SK-N-SH (cell line): Measurements from ENCODE around the gene ELMO3. TPM values are rescaled to one million over a fixed set of nuclear protein-coding genes. Genes with fewer than 3 reads are reported as not detected.
A peak's percentile ranks its signal among the peaks of the same experiment; 100 is the strongest.

Experiments
- CTCF ChIA-PET: fragments of 300-600, 350-600 bp; formaldehyde crosslinking; extraction: SDS; loops from one replicate; lab custom pipeline; 2021; lab: Yijun Ruan, JAX
- POLR2A ChIA-PET: fragments of 350-600 bp; sonication (Branson Sonifier 250); formaldehyde crosslinking; extraction: SDS; loops from one replicate; lab custom pipeline; 2020; ENCODE audit warnings: antibody characterized with exemption, inconsistent platforms; lab: Yijun Ruan, JAX
- DNase-seq: peaks from one replicate; pipeline ENCODE4 v3.0.0; 2012
- H2AFZ ChIP-seq: fragments of 200-600 bp; sonication (generic); 2 replicates; pipeline ENCODE4 v1.8.1; 2016; ENCODE audit warnings: antibody characterized with exemption, mild to moderate bottlenecking, low read depth
- H3F3A ChIP-seq: fragments of 200-600 bp; sonication (generic); replicated peaks from 2 replicates; pipeline ENCODE3; 2016; ENCODE audit warnings: antibody characterized with exemption, mild to moderate bottlenecking; ENCODE audit not compliant: insufficient read depth
- H3K27ac ChIP-seq, 2 experiments: fragments of 200-500 bp in 1 of 2; fragments of 200-600 bp in 1 of 2; sonication (Bioruptor generic) in 1 of 2; sonication (generic), shearing (Covaris generic) in 1 of 2; 2 replicates each; pipeline versions ENCODE4 v1.5.1 to v1.6.1; 2014 to 2016; ENCODE audit warnings: low read depth in 2 of 2, inconsistent platforms in 1 of 2, low read length in 1 of 2, mild to moderate bottlenecking in 1 of 2, mixed read lengths in 1 of 2
- H3K27me3 ChIP-seq: fragments of 200-600 bp; sonication (generic), shearing (Covaris generic); 2 replicates; pipeline ENCODE4 v1.6.1; 2016; ENCODE audit warnings: mixed run types; ENCODE audit not compliant: insufficient read depth
- H3K36me3 ChIP-seq, 2 experiments: fragments of 200-500 bp in 1 of 2; fragments of 200-600 bp in 1 of 2; sonication (Bioruptor generic) in 1 of 2; sonication (generic) in 1 of 2; replicated peaks in 1 of 2; 2 replicates each; pipeline versions ENCODE3 to v1.5.1; 2014 to 2016; ENCODE audit warnings: low read length in 1 of 2, mild to moderate bottlenecking in 1 of 2; ENCODE audit not compliant: insufficient read depth in 2 of 2, control insufficient read depth in 1 of 2
- H3K4me1 ChIP-seq, 2 experiments: fragments of 200-500 bp in 1 of 2; fragments of 200-600 bp in 1 of 2; sonication (Bioruptor generic) in 1 of 2; sonication (generic), shearing (Covaris generic) in 1 of 2; 2 replicates each; pipeline versions ENCODE4 v1.5.1 to v1.6.1; 2014 to 2016; ENCODE audit warnings: low read depth in 1 of 2, low read length in 1 of 2, mixed run types in 1 of 2; ENCODE audit not compliant: insufficient read depth in 2 of 2, control insufficient read depth in 1 of 2
- H3K4me2 ChIP-seq: fragments of 200-600 bp; sonication (generic), shearing (Covaris generic); 2 replicates; pipeline ENCODE4 v1.6.1; 2017; ENCODE audit warnings: mixed run types
- H3K4me3 ChIP-seq, 2 experiments: fragments of 200-500 bp in 1 of 2; fragments of 200-600 bp in 1 of 2; sonication (Bioruptor generic) in 1 of 2; sonication (generic), shearing (Covaris generic) in 1 of 2; 2 replicates each; pipeline versions ENCODE4 v1.5.1 to v1.8.1; 2014 to 2016; ENCODE audit warnings: low read depth in 2 of 2, inconsistent platforms in 1 of 2, low read length in 1 of 2, mild to moderate bottlenecking in 1 of 2, mixed read lengths in 1 of 2, moderate library complexity in 1 of 2
- H3K79me2 ChIP-seq: fragments of 200-600 bp; sonication (generic); 2 replicates; pipeline ENCODE4 v1.8.1; 2017; ENCODE audit warnings: mild to moderate bottlenecking; ENCODE audit not compliant: insufficient read depth
- H3K9ac ChIP-seq: fragments of 200-600 bp; sonication (generic); 2 replicates; pipeline ENCODE4 v1.6.1; 2017; ENCODE audit warnings: mixed run types
- H3K9me2 ChIP-seq: fragments of 200-600 bp; sonication (generic); 2 replicates; pipeline ENCODE4 v1.6.1; 2017; ENCODE audit warnings: mixed run types
- H3K9me3 ChIP-seq: fragments of 200-600 bp; sonication (generic); 2 replicates; pipeline ENCODE4 v1.6.1; 2017; ENCODE audit warnings: mixed run types, mild to moderate bottlenecking, moderate library complexity
- H4K20me1 ChIP-seq: fragments of 200-600 bp; sonication (generic); 2 replicates; pipeline ENCODE4 v1.6.1; 2017; ENCODE audit warnings: mild to moderate bottlenecking, mixed run types; ENCODE audit not compliant: insufficient read depth
- CTCF ChIP-seq: fragments of 200-600 bp; sonication (generic); IDR thresholded peaks from 2 replicates; pipeline ENCODE4 v1.6.1; 2017; ENCODE audit warnings: antibody characterized with exemption, mild to moderate bottlenecking, moderate library complexity
- ELF1 ChIP-seq: IDR thresholded peaks from 2 replicates; pipeline ENCODE4 v1.4.0; 2012
- GABPA ChIP-seq: IDR thresholded peaks from 2 replicates; pipeline ENCODE4 v1.4.0; 2012; ENCODE audit warnings: low read depth, mild to moderate bottlenecking
- GATA2 ChIP-seq: sonication (generic); formaldehyde crosslinking; IDR thresholded peaks from 2 replicates; pipeline ENCODE4 v1.5.0; 2020; ENCODE audit warnings: mild to moderate bottlenecking, missing genetic modification reagents
- JUND ChIP-seq: IDR thresholded peaks from 2 replicates; pipeline ENCODE4 v1.4.0; 2012
- MAX ChIP-seq: IDR thresholded peaks from 2 replicates; pipeline ENCODE4 v1.4.0; 2012; ENCODE audit warnings: low read depth
- MEF2A ChIP-seq: IDR thresholded peaks from 2 replicates; pipeline ENCODE4 v1.4.0; 2012; ENCODE audit warnings: low read depth, borderline replicate concordance
- NRF1 ChIP-seq: IDR thresholded peaks from 2 replicates; pipeline ENCODE4 v1.6.1; 2012; ENCODE audit warnings: low read depth, mild to moderate bottlenecking, low read length
- PBX3 ChIP-seq: IDR thresholded peaks from 2 replicates; pipeline ENCODE4; 2012
- RCOR1 ChIP-seq: fragments of 150-350 bp; IDR thresholded peaks from 2 replicates; pipeline ENCODE4 v1.6.1; 2017; ENCODE audit warnings: antibody characterized with exemption, low read length
- RFX5 ChIP-seq: IDR thresholded peaks from 2 replicates; pipeline ENCODE4 v1.6.1; 2012; ENCODE audit warnings: mild to moderate bottlenecking, improper control_type of control experiment, low read length
- RXRA ChIP-seq: IDR thresholded peaks from 2 replicates; pipeline ENCODE4 v1.4.0; 2012; ENCODE audit warnings: low read depth, mild to moderate bottlenecking, borderline replicate concordance
- SIN3A ChIP-seq: IDR thresholded peaks from 2 replicates; pipeline ENCODE4 v1.6.1; 2012; ENCODE audit warnings: low read depth, mild to moderate bottlenecking, low read length, moderate library complexity, borderline replicate concordance
- YY1 ChIP-seq: IDR thresholded peaks from 2 replicates; pipeline ENCODE4 v1.4.0; 2012; ENCODE audit warnings: low read depth, mild to moderate bottlenecking
- ZBTB33 ChIP-seq: IDR thresholded peaks from 2 replicates; pipeline ENCODE4 v1.4.0; 2012; ENCODE audit warnings: low read depth, borderline replicate concordance
- WGBS: methylation state at CpG from one replicate; pipeline ENCODE4 v1.1.6; 2017; ENCODE audit warnings: low lambda C conversion rate; 5-methylcytosine and 5-hydroxymethylcytosine counted together
- polyA plus RNA-seq, 3 experiments: library from polyadenylated mRNA; depleted of rRNA; stranded (reverse); fragments of >200 nt; gene quantifications; 2 replicates each; pipeline ENCODE4 v1.2.3, GENCODE V29; 2012

ELMO3 gene
- polyA plus RNA-seq, 1 of the 3 experiments (the other 2 are of a cell fraction) = 2.3 TPM

- TF ChIP-seq YY1 (no peak), MEF2A (no peak), ZBTB33 (no peak), RXRA (no peak)
- TF ChIP-seq, all 33 proteins: peak for 0
Measured at GRCh38 chr16:67223992-67224391, 25.1 kb downstream of the ELMO3 start (continued).

- Histone ChIP-seq H3K27me3 (no peaks in the 10 kb centered on the region), H3K36me3 (peaks cover 15 to 34% of the 10 kb centered on the region in 2 experiments), H2AFZ (peak overlapping the region; percentile 72; the same call in 1 of the 2 replicates), H3K79me2 (peaks cover 34% of the 10 kb centered on the region), H3F3A (peaks cover 21% of the 10 kb centered on the region), H3K9me2 (no peaks in the 10 kb centered on the region), H3K4me2 (peak overlapping the region; percentile 88), H4K20me1 (no peaks in the 10 kb centered on the region), H3K4me3 (peak overlapping the region; percentile 92 to 100), H3K9ac (peak overlapping the region; percentile 83), H3K9me3 (no peaks in the 10 kb centered on the region), H3K4me1 (peaks cover 0 to 22% of the 10 kb centered on the region in 2 experiments; a peak in 2 of 4 replicates), H3K27ac (peak overlapping the region; percentile 72 to 83; a peak in 3 of 4 replicates)
- 10% methylated on average over 9 of the region's 12 CpGs for WGBS
- no peak for DNase-seq
- CTCF ChIA-PET = interaction anchor here (0.7 to 2.9 kb wide), 11 partner anchors 8 to 71 kb away, joined by 3 to 10 read pairs (median 5); partner anchors contain the start of genes NOL3 and SLC9A5
- POLR2A ChIA-PET = interaction anchor here (0.6 to 2.2 kb wide), 13 partner anchors 9 to 335 kb away, joined by 3 to 14 read pairs (median 5); partner anchors contain the start of genes E2F4, FHOD1 and SLC9A5
- TF ChIP-seq RCOR1 = no peak
- peak; percentile 12; the same call in 1 of the 2 replicates for TF ChIP-seq YY1
- no peak for TF ChIP-seq SIN3A
Measured at GRCh38 chr16:67226295-67226803, 27.4 kb downstream of the ELMO3 start.

GRCh38 chr16:67226804-67227566, 28.1 kb downstream of the ELMO3 start, which contains the start of gene TMEM208:
TMEM208 (plus strand) TSS chr16:67227130; CDS start chr16:67227219, 89 bp downstream.
- peak within 1 kb of the TSS; percentile 83 for H3K9ac ChIP-seq
- peak within 1 kb of the TSS; percentile 72; the same call in 1 of the 2 replicates for H2AFZ ChIP-seq
- peaks cover 34% of the 10 kb centered on the region for H3K79me2 ChIP-seq
- CTCF ChIA-PET = interaction anchor here (0.7 to 2.9 kb wide), 14 partner anchors 9 to 72 kb away, joined by 3 to 10 read pairs (median 4); partner anchors contain the start of genes NOL3 and SLC9A5
- H3K27me3 ChIP-seq = no peaks in the 10 kb centered on the region
- POLR2A ChIA-PET = interaction anchor here (0.6 to 2.2 kb wide), 13 partner anchors 9 to 334 kb away, joined by 3 to 14 read pairs (median 5); partner anchors contain the start of genes E2F4, FHOD1 and SLC9A5
- DNase-seq = peak; percentile 97
- H4K20me1 ChIP-seq = no peaks in the 10 kb centered on the region
- H3K4me1 ChIP-seq = peaks cover 0 to 22% of the 10 kb centered on the region in 2 experiments; a peak in 2 of 4 replicates
- 2% methylated on average over 38 of the region's 46 CpGs for whole genome bisulfite sequencing
- peaks cover 17 to 41% of the 10 kb centered on the region in 2 experiments for H3K36me3 ChIP-seq
- peak within 1 kb of the TSS; percentile 88 for H3K4me2 ChIP-seq
- H3K9me3 ChIP-seq = no peaks in the 10 kb centered on the region
- H3K4me3 ChIP-seq = peak within 1 kb of the TSS; percentile 92 to 100
- H3K27ac ChIP-seq = peak within 1 kb of the TSS; percentile 72 to 83
- H3K9me2 ChIP-seq = no peaks in the 10 kb centered on the region
- peaks cover 26% of the 10 kb centered on the region for H3F3A ChIP-seq
- TF ChIP-seq PBX3 (no peak; the same call in 1 of the 2 replicates), RFX5 (no peak), MAX (peak; percentile 94), GABPA (peak; percentile 100), JUND (no peak), NRF1 (peak; percentile 57), CTCF (peak; percentile 48), GATA2 (no peak), ZBTB33 (no peak; the same call in 1 of the 2 replicates), SIN3A (peak; percentile 91), ELF1 (peak; percentile 98)
